Liver (tissue), 9 donors: ENCODE measurements around the gene GARNL3. TPM values are rescaled to one million over a fixed set of nuclear protein-coding genes. Genes with fewer than 3 reads are reported as not detected.

ENCODE experiments used
- DNase-seq: peaks from one replicate; pipeline ENCODE4 v3.0.0-alpha.2; 2017; ENCODE audit warnings: low spot score
- H3K27ac ChIP-seq, 2 donors: one replicate each; pipeline ENCODE4 v1.7.0; 2013; ENCODE audit warnings: inconsistent platforms in 2 of 2, low read length in 2 of 2, control low read depth in 1 of 2, low read depth in 1 of 2, mild to moderate bottlenecking in 1 of 2
- H3K27me3 ChIP-seq, 4 donors: one replicate each; pipeline versions ENCODE4 v1.6.1 to v1.7.0; 2013; ENCODE audit warnings: low read length in 3 of 4, inconsistent platforms in 1 of 4, mild to moderate bottlenecking in 1 of 4, moderate library complexity in 1 of 4; ENCODE audit not compliant: control insufficient read depth in 4 of 4, insufficient read depth in 4 of 4
- H3K36me3 ChIP-seq, 4 donors: one replicate each; pipeline versions ENCODE4 v1.6.1 to v1.7.0; 2013; ENCODE audit warnings: low read length in 3 of 4, mild to moderate bottlenecking in 3 of 4, low read depth in 1 of 4, moderate library complexity in 1 of 4; ENCODE audit not compliant: control insufficient read depth in 4 of 4, insufficient read depth in 3 of 4
- H3K4me1 ChIP-seq, 4 donors: one replicate each; pipeline versions ENCODE4 v1.6.1 to v1.7.0; 2013; ENCODE audit warnings: low read length in 3 of 4, mild to moderate bottlenecking in 3 of 4, moderate library complexity in 1 of 4; ENCODE audit not compliant: control insufficient read depth in 4 of 4, insufficient read depth in 4 of 4
- H3K4me3 ChIP-seq, 3 donors: one replicate each; pipeline versions ENCODE4 v1.6.1 to v1.7.0; 2013; ENCODE audit warnings: low read length in 3 of 3, control low read depth in 1 of 3, low read depth in 1 of 3, mild to moderate bottlenecking in 1 of 3
- H3K9ac ChIP-seq, 2 donors: one replicate each; pipeline ENCODE4 v1.7.0; 2013; ENCODE audit warnings: low read length in 2 of 2, mild to moderate bottlenecking in 2 of 2, moderate library complexity in 2 of 2, control low read depth in 1 of 2, low read depth in 1 of 2
- H3K9me3 ChIP-seq, 4 donors: one replicate each; pipeline versions ENCODE4 v1.6.1 to v1.7.0; 2013; ENCODE audit warnings: low read length in 3 of 4; ENCODE audit not compliant: control insufficient read depth in 4 of 4
- EGR1 ChIP-seq, 2 donors: IDR thresholded peaks; 2 replicates each; pipeline ENCODE4 v1.6.1; 2016 to 2018; ENCODE audit warnings: antibody characterized with exemption in 2 of 2, low read depth in 2 of 2
- FOXA2 ChIP-seq: IDR thresholded peaks from 2 replicates; pipeline ENCODE4 v1.6.1; 2016; ENCODE audit warnings: antibody characterized with exemption
- HNF4A ChIP-seq, 2 donors: conservative IDR thresholded peaks; 2 replicates each; pipeline ENCODE4 v1.6.1; 2016; ENCODE audit warnings: antibody characterized with exemption in 2 of 2, mild to moderate bottlenecking in 2 of 2
- JUND ChIP-seq, 2 donors: IDR thresholded peaks; 2 replicates each; pipeline ENCODE4 v1.6.1; 2016; ENCODE audit warnings: antibody characterized with exemption in 2 of 2
- NR2F2 ChIP-seq: IDR thresholded peaks from 2 replicates; pipeline ENCODE4 v1.6.1; 2016; ENCODE audit warnings: antibody characterized with exemption
- RAD21 ChIP-seq, 2 donors: IDR thresholded peaks; 2 replicates each; pipeline ENCODE4 v1.6.1; 2016; ENCODE audit warnings: antibody characterized with exemption in 2 of 2, mild to moderate bottlenecking in 2 of 2
- REST ChIP-seq: IDR thresholded peaks from 2 replicates; pipeline ENCODE4 v1.6.1; 2016; ENCODE audit warnings: antibody characterized with exemption, mild to moderate bottlenecking
- RXRA ChIP-seq, 2 donors: IDR thresholded peaks; 2 replicates each; pipeline ENCODE4 v1.6.1; 2017 to 2018; ENCODE audit warnings: antibody characterized with exemption in 2 of 2, mild to moderate bottlenecking in 1 of 2
- SP1 ChIP-seq: IDR thresholded peaks from 2 replicates; pipeline ENCODE4 v1.6.1; 2018; ENCODE audit warnings: antibody characterized with exemption, mild to moderate bottlenecking
- TAF1 ChIP-seq: conservative IDR thresholded peaks from 2 replicates; pipeline ENCODE4 v1.6.1; 2016; ENCODE audit warnings: antibody characterized with exemption, mild to moderate bottlenecking
- WGBS: extraction: QIAGEN DNeasy Blood & Tissue Kit; methylation state at CpG from one replicate; pipeline ENCODE4 v1.1.7; 2013; 5-methylcytosine and 5-hydroxymethylcytosine counted together
- polyA plus RNA-seq, 2 donors: library from polyadenylated mRNA; stranded (reverse) in 1 of 2; unstranded in 1 of 2; fragments of 200-250 nt in 1 of 2; fragments of >200 nt in 1 of 2; fragmentation: Nextera tagmentation in 1 of 2; extraction: Ambion mirVana in 1 of 2; gene quantifications; one replicate each; pipeline versions ENCODE4 v1.2.1 to v1.2.3, GENCODE V29; 2013 to 2015
- total RNA-seq, 2 donors: library from RNA; depleted of rRNA; stranded (reverse); fragments of >200 nt; gene quantifications; one replicate each; pipeline ENCODE4 v1.2.3, GENCODE V29; 2014
- TF ChIP-seq, protein P1 (sequence below): IDR thresholded peaks from 2 replicates; pipeline ENCODE4 v1.6.1; 2016; ENCODE audit warnings: antibody characterized with exemption
- TF ChIP-seq, protein P2 (sequence below): IDR thresholded peaks from 2 replicates; pipeline ENCODE4 v1.6.1; 2016; ENCODE audit warnings: antibody characterized with exemption
- TF ChIP-seq, protein P3 (sequence below): fragments of 150-350 bp; IDR thresholded peaks from 2 replicates; pipeline ENCODE4 v1.5.1; 2017; ENCODE audit warnings: improper control_type of control experiment, low read depth, low read length; ENCODE audit not compliant: missing input control
- donor health status: healthy.
- donor health status: healthy.
- donor health status: healthy.
- donor health status: healthy.
- donor health status: healthy.

Gene GARNL3
- total and polyA plus RNA-seq, 4 donors = 0.89 to 6.7 (median 3.5) TPM

- Histone ChIP-seq H3K9me3 (no peaks in the 10 kb centered on the region), H3K27ac (no peak overlapping the region), H3K27me3 (no peaks in the 10 kb centered on the region), H3K9ac (no peak overlapping the region), H3K4me1 (peaks cover 0 to 8% (median 4%) of the 10 kb centered on the region in 4 donors), H3K4me3 (no peak overlapping the region), H3K36me3 (no peaks in the 10 kb centered on the region)
- TF ChIP-seq, protein P1, sequence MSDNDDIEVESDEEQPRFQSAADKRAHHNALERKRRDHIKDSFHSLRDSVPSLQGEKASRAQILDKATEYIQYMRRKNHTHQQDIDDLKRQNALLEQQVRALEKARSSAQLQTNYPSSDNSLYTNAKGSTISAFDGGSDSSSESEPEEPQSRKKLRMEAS = no peak
- TF ChIP-seq, protein P2, sequence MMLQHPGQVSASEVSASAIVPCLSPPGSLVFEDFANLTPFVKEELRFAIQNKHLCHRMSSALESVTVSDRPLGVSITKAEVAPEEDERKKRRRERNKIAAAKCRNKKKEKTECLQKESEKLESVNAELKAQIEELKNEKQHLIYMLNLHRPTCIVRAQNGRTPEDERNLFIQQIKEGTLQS = no peak
- TF ChIP-seq RAD21 (IDR thresholded peaks at IDR 0.05) (no peak), JUND (IDR thresholded peaks at IDR 0.05) (no peak), HNF4A (conservative IDR thresholded peaks at IDR 0.05) (no peak), TAF1 (no peak), NR2F2 (no peak), EGR1 (IDR thresholded peaks at IDR 0.05; ENCODE audit: low read depth in 2 of 2) (no peak), SP1 (no peak)
- TF ChIP-seq, protein P3, sequence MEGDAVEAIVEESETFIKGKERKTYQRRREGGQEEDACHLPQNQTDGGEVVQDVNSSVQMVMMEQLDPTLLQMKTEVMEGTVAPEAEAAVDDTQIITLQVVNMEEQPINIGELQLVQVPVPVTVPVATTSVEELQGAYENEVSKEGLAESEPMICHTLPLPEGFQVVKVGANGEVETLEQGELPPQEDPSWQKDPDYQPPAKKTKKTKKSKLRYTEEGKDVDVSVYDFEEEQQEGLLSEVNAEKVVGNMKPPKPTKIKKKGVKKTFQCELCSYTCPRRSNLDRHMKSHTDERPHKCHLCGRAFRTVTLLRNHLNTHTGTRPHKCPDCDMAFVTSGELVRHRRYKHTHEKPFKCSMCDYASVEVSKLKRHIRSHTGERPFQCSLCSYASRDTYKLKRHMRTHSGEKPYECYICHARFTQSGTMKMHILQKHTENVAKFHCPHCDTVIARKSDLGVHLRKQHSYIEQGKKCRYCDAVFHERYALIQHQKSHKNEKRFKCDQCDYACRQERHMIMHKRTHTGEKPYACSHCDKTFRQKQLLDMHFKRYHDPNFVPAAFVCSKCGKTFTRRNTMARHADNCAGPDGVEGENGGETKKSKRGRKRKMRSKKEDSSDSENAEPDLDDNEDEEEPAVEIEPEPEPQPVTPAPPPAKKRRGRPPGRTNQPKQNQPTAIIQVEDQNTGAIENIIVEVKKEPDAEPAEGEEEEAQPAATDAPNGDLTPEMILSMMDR = no peak
- 97% methylated on average over 3 of the region's 3 CpGs for WGBS
- no peak for DNase-seq
Measured at GRCh38 chr9:127279717-127280285, 15.2 kb downstream of the GARNL3 start.

DNA sequence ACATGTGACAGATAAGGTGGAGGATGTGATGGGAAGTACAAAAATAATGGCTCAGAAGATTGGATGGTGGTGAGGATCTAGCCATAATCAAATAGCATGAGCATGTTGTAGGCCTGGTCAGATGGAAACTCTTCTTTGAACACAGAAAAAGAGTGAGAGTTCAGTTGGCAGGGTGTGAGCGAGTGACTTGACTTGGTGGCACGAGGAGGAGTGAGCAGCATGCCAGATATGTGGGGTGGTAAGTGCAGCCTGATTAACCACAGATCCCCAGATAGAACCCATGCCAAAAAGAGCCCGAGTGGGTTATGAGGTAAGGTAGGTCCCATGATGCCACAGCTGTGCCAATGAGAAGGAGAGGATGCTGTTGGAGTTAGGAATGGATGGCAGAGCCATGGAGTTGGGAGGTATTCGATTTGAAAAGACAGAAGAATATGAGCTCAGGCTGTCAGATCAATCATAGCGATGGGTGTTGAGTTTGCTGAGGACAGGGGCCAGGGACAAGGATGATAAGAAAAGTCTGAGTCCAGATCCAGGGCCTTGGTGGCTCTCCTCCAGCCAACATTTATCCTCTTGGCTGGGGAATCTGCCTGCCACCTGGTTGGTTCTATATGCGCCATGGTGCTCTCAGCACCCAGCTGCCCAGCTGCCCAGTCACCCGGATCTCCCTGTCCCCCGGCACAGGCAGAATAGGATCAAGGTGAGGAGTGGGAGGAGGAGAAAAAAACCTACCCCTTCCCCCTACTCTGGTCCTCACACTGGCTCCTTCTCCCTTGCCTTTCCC is 16.5 kb downstream of the GARNL3 start:
- no peaks in the 10 kb centered on the region for H3K9me3 ChIP-seq
- no peak for TF ChIP-seq RXRA (IDR thresholded peaks at IDR 0.05)
- TF ChIP-seq, protein P3 = no peak
- no peak for TF ChIP-seq FOXA2
- no peak for TF ChIP-seq REST
- no peak for TF ChIP-seq JUND (IDR thresholded peaks at IDR 0.05)
- no peak for TF ChIP-seq HNF4A (conservative IDR thresholded peaks at IDR 0.05)
- H3K4me1 ChIP-seq = peaks cover 0 to 10% (median 4%) of the 10 kb centered on the region in 4 donors
- 92% methylated on average over 8 of the region's 8 CpGs for WGBS
- no peaks in the 10 kb centered on the region for H3K36me3 ChIP-seq
- H3K27me3 ChIP-seq = no peaks in the 10 kb centered on the region
- H3K9ac ChIP-seq = no peak overlapping the region
- no peak overlapping the region for H3K27ac ChIP-seq
- H3K4me3 ChIP-seq = no peak overlapping the region
- no peak for DNase-seq
